Measurements from ENCODE around the gene RAB11FIP4.

RAB11FIP4 gene

DNA sequence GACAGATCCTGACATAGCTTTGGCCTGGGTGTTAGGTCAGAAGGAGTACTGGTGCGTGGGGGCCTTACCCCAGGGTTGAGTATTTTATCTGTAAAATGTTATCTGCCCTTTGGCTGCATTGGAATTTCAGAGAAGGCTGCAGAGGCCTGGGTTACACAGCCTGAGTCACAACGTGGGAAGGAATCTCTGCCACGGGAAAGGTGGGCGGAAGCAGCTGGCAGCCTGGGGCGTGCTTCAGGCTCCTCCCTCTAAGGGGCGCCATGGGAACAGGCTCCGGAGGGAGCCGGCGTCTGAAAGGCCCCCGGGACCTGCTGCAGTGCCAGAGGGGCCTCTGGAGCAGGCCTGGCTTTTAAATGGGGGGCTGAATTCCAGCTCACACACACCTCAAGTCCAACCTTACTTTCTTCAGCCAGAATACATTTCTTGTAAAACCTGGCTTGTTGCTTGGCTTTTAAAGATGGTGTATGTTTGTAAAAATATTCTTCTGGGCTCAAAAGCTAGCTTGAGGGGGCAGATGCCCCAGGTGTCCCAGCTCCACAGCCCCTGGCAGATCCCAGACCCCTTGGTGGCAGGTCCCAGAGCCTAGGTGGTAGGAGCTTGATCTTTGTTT, 142.2 kb downstream of the RAB11FIP4 start:
- DNase-seq (ENCODE audit: low read depth), result peak; percentile 70
- H3K4me3 ChIP-seq (ENCODE audit: low read depth, low read length), result no peak overlapping the region
- TF ChIP-seq, protein P1, sequence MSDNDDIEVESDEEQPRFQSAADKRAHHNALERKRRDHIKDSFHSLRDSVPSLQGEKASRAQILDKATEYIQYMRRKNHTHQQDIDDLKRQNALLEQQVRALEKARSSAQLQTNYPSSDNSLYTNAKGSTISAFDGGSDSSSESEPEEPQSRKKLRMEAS (IDR thresholded peaks at IDR 0.05; ENCODE audit: low read depth, low read length), result no peak
- no peak for TF ChIP-seq MYC (IDR thresholded peaks at IDR 0.05; ENCODE audit: low read depth, low read length)
- TF ChIP-seq, protein P2, sequence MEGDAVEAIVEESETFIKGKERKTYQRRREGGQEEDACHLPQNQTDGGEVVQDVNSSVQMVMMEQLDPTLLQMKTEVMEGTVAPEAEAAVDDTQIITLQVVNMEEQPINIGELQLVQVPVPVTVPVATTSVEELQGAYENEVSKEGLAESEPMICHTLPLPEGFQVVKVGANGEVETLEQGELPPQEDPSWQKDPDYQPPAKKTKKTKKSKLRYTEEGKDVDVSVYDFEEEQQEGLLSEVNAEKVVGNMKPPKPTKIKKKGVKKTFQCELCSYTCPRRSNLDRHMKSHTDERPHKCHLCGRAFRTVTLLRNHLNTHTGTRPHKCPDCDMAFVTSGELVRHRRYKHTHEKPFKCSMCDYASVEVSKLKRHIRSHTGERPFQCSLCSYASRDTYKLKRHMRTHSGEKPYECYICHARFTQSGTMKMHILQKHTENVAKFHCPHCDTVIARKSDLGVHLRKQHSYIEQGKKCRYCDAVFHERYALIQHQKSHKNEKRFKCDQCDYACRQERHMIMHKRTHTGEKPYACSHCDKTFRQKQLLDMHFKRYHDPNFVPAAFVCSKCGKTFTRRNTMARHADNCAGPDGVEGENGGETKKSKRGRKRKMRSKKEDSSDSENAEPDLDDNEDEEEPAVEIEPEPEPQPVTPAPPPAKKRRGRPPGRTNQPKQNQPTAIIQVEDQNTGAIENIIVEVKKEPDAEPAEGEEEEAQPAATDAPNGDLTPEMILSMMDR (IDR thresholded peaks at IDR 0.05; ENCODE audit: low read depth, low read length), result peak; percentile 59

- peak; percentile 27 for DNase-seq (ENCODE audit: low read depth)
- no peak overlapping the region for H3K4me3 ChIP-seq (ENCODE audit: low read depth, low read length)
- TF ChIP-seq POLR2A (IDR thresholded peaks at IDR 0.05; ENCODE audit: extremely low read depth, insufficient read length) (no peak), MYC (IDR thresholded peaks at IDR 0.05; ENCODE audit: low read depth, low read length) (no peak)
- TF ChIP-seq, protein P1 (IDR thresholded peaks at IDR 0.05; ENCODE audit: low read depth, low read length), result no peak
- TF ChIP-seq, protein P2 (IDR thresholded peaks at IDR 0.05; ENCODE audit: low read depth, low read length), result no peak
Measured at GRCh38 chr17:31534223-31534888, 142.9 kb downstream of the RAB11FIP4 start.

- TF ChIP-seq, protein P2 (IDR thresholded peaks at IDR 0.05; ENCODE audit: low read depth, low read length), result no peak
- TF ChIP-seq MYC (IDR thresholded peaks at IDR 0.05; ENCODE audit: low read depth, low read length), result no peak
- TF ChIP-seq, protein P1 (IDR thresholded peaks at IDR 0.05; ENCODE audit: low read depth, low read length), result no peak
- H3K4me3 ChIP-seq (ENCODE audit: low read depth, low read length), result no peak overlapping the region
- DNase-seq (ENCODE audit: low read depth), result no peak
Measured at GRCh38 chr17:31535581-31535981, 144.1 kb downstream of the RAB11FIP4 start.

DNA sequence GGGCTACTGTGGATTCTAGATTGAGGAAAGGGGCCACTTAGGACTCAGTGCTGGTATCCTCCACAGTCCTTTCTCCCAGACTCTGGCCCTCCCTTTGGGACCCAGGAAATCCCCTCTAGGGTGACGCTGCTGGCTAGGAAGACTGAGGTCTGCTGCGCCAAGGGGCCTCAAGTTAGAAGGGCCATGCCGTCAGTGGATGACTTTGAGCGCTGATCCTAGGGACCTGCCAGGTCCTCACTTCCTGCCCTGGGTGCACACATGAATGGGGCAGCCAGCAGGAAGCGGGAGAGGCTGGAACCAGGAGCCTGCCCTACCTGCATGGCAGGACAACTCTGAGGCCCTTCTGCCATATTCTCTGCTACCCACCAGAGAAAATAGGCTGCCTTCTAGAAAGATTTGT, 145.0 kb downstream of the RAB11FIP4 start:
- H3K4me3 ChIP-seq (ENCODE audit: low read depth, low read length), result no peak overlapping the region
- TF ChIP-seq MYC (IDR thresholded peaks at IDR 0.05; ENCODE audit: low read depth, low read length), result no peak
- TF ChIP-seq, protein P1 (IDR thresholded peaks at IDR 0.05; ENCODE audit: low read depth, low read length), result no peak
- no peak for DNase-seq (ENCODE audit: low read depth)

GRCh38 chr17:31537565-31538011, 146.1 kb downstream of the RAB11FIP4 start:
- TF ChIP-seq, protein P1 (IDR thresholded peaks at IDR 0.05; ENCODE audit: low read depth, low read length), result no peak
- TF ChIP-seq, protein P2 (IDR thresholded peaks at IDR 0.05; ENCODE audit: low read depth, low read length), result no peak
- no peak for TF ChIP-seq MYC (IDR thresholded peaks at IDR 0.05; ENCODE audit: low read depth, low read length)
- H3K4me3 ChIP-seq (ENCODE audit: low read depth, low read length), result no peak overlapping the region
- no peak for DNase-seq (ENCODE audit: low read depth)

DNA sequence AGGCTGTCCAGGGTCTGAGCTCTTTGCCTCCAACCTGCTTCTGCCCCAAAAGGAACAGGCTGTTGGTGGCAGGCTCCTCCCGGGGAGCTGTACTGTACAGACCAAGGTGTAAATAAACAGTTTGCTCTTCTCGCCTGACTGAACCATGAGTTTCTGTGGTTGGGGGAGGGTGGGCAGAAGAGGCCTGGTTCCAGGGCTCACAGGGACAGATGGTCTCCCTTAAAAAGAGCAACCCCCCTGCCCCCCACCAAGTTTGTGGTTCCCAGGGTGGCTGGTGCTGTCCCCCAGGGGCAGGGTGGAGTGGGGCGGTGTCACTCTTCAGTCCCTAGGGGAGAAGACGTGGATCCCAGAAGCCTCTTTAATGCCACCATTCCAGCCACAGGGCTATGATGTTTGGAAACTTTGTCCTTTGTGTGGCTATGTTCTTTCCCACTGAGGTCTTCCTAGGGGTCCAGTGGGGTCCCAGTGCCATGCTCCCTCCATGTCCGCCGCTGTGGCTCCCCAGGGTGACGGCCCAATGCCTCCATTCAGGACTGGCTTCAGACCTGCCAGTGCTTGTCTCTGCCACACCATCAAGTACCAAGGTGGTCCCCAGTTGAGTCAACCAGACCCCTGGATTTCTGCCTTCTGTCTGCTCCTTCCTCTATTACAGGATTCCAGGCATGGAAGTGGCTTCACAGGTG, 146.7 kb downstream of the RAB11FIP4 start:
- H3K4me3 ChIP-seq (ENCODE audit: low read depth, low read length), result no peak overlapping the region
- no peak for DNase-seq (ENCODE audit: low read depth)
- TF ChIP-seq MYC (IDR thresholded peaks at IDR 0.05; ENCODE audit: low read depth, low read length) (no peak), POLR2A (IDR thresholded peaks at IDR 0.05; ENCODE audit: extremely low read depth, insufficient read length) (no peak)
- TF ChIP-seq, protein P2 (IDR thresholded peaks at IDR 0.05; ENCODE audit: low read depth, low read length), result no peak
- TF ChIP-seq, protein P1 (IDR thresholded peaks at IDR 0.05; ENCODE audit: low read depth, low read length), result no peak

Measured in NB4 (cell line).